ENCODE measurements around the gene VMAC.
"Not testable (repeated sequence)": the region's sequence is repeated elsewhere in the genome, so short reads cannot be mapped to it uniquely, and the experiment has no call there.

VMAC gene

GRCh38 chr19:5884065-5884811 lies 20.4 kb upstream of the VMAC start:
- DNase-seq, result not testable (repeated sequence)

GRCh38 chr19:5889288-5889971 lies 15.2 kb upstream of the VMAC start:
- DNase-seq, result peak; percentile 25

- no peak for DNase-seq
Observed at GRCh38 chr19:5890099-5890498, 14.6 kb upstream of the VMAC start.

- DNase-seq, result no peak
Observed at GRCh38 chr19:5891572-5891937, 13.1 kb upstream of the VMAC start.

- DNase-seq, result peak; percentile 25
Observed at GRCh38 chr19:5891938-5892771, 12.5 kb upstream of the VMAC start.

GRCh38 chr19:5892772-5893275 lies 11.8 kb upstream of the VMAC start:
- no peak for DNase-seq

- DNase-seq, result no peak
Observed at GRCh38 chr19:5893296-5893903, 11.3 kb upstream of the VMAC start.

GRCh38 chr19:5893907-5894703 lies 10.6 kb upstream of the VMAC start:
- no peak for DNase-seq

GRCh38 chr19:5894704-5895349 lies 9.8 kb upstream of the VMAC start:
- DNase-seq, result no peak

- no peak for DNase-seq
Observed at GRCh38 chr19:5895409-5895808, 9.3 kb upstream of the VMAC start.

- no peak for DNase-seq
Observed at GRCh38 chr19:5895890-5896289, 8.8 kb upstream of the VMAC start.

GRCh38 chr19:5896365-5897076 lies 8.2 kb upstream of the VMAC start:
- DNase-seq, result no peak

GRCh38 chr19:5897189-5897969 lies 7.3 kb upstream of the VMAC start:
- DNase-seq, result no peak

- DNase-seq, result no peak
Observed at GRCh38 chr19:5899728-5900526, 4.7 kb upstream of the VMAC start.

GRCh38 chr19:5900976-5901375 lies 3.7 kb upstream of the VMAC start:
- no peak for DNase-seq

- DNase-seq, result peak; percentile 49
Observed at GRCh38 chr19:5903056-5903623, 1.5 kb upstream of the VMAC start.

- DNase-seq, result peak; percentile 96
Observed at GRCh38 chr19:5903624-5904351, 884 bp upstream of the VMAC start, which contains the start of gene NDUFA11. Gene NDUFA11, minus strand, starts transcription at chr19:5903790. Its CDS starts 82 bp downstream, at chr19:5903708.

All from fibroblast of skin of abdomen (primary cell).